NCI-H345 treated with DMSO at 0.1 percent for 48 hours (cell line): ENCODE results near the gene RBKS.
"Not testable (repeated sequence)": the region's sequence is repeated elsewhere in the genome, so short reads cannot be mapped to it uniquely, and the experiment has no call there.

Experiments
- DNase-seq: peaks from one replicate; lab custom pipeline; 2025; ENCODE audit not compliant: unreplicated experiment; lab: John Stamatoyannopoulos, UW

RBKS gene

GRCh38 chr2:27873091-27873490 lies 17.1 kb downstream of the RBKS start:
- DNase-seq = no peak

- DNase-seq = no peak
Observed at GRCh38 chr2:27871802-27872201, 18.4 kb downstream of the RBKS start.

GRCh38 chr2:27870724-27871123 lies 19.5 kb downstream of the RBKS start:
- DNase-seq = no peak

- no peak for DNase-seq
Observed at GRCh38 chr2:27869763-27870162, 20.4 kb downstream of the RBKS start.

- DNase-seq = no peak
Observed at GRCh38 chr2:27866237-27866636, 23.9 kb downstream of the RBKS start.

GRCh38 chr2:27863955-27864354 lies 26.2 kb downstream of the RBKS start:
- not testable (repeated sequence) for DNase-seq

GRCh38 chr2:27863146-27863545 lies 27.0 kb downstream of the RBKS start:
- DNase-seq = no peak

- DNase-seq = no peak
Observed at GRCh38 chr2:27860111-27860510, 30.1 kb downstream of the RBKS start.

GRCh38 chr2:27857417-27858172 lies 32.6 kb downstream of the RBKS start:
- no peak for DNase-seq

GRCh38 chr2:27856956-27857355 lies 33.2 kb downstream of the RBKS start:
- no peak for DNase-seq

- no peak for DNase-seq
Observed at GRCh38 chr2:27856386-27856785, 33.8 kb downstream of the RBKS start.

- no peak for DNase-seq
Observed at GRCh38 chr2:27855476-27855875, 34.7 kb downstream of the RBKS start.

GRCh38 chr2:27854229-27854862 lies 35.8 kb downstream of the RBKS start:
- no peak for DNase-seq

GRCh38 chr2:27852691-27853090 lies 37.5 kb downstream of the RBKS start:
- DNase-seq = no peak

- no peak for DNase-seq
Observed at GRCh38 chr2:27849558-27850205, 40.5 kb downstream of the RBKS start.

- DNase-seq = no peak
Observed at GRCh38 chr2:27847333-27847732, 42.9 kb downstream of the RBKS start.

GRCh38 chr2:27844821-27845255 lies 45.3 kb downstream of the RBKS start:
- DNase-seq = no peak

- no peak for DNase-seq
Observed at GRCh38 chr2:27843992-27844391, 46.2 kb downstream of the RBKS start.

- DNase-seq = no peak
Observed at GRCh38 chr2:27842894-27843293, 47.3 kb downstream of the RBKS start.

- no peak for DNase-seq
Observed at GRCh38 chr2:27839022-27839618, 51.1 kb downstream of the RBKS start.

- DNase-seq = no peak
Observed at GRCh38 chr2:27838502-27838901, 51.7 kb downstream of the RBKS start.

- no peak for DNase-seq
Observed at GRCh38 chr2:27833931-27834330, 56.3 kb downstream of the RBKS start.
